RWPE1 (cell line): Measurements from ENCODE around the gene SLC9B2.

Experiments used
- CTCF ChIA-PET: fragments of 350-600 bp; sonication (Branson Sonifier 250); formaldehyde crosslinking; extraction: SDS; loops from one replicate; lab custom pipeline; 2021; lab: Yijun Ruan, JAX
- POLR2A ChIA-PET: fragments of 400-600 bp; formaldehyde crosslinking; extraction: SDS; loops from one replicate; lab custom pipeline; 2020; ENCODE audit warnings: antibody characterized with exemption; ENCODE audit not compliant: low non-redundant PET; lab: Yijun Ruan, JAX
- DNase-seq: peaks from one replicate; pipeline ENCODE4 v3.0.0; 2012; ENCODE audit warnings: low spot score
- H3K27ac ChIP-seq: fragments of 450-650 bp; 2 replicates; pipeline ENCODE4 v1.5.1; 2017
- CTCF ChIP-seq: fragments of 450-650 bp; conservative IDR thresholded peaks from 2 replicates; pipeline ENCODE4 v1.5.1; 2017; ENCODE audit warnings: low read depth, mild to moderate bottlenecking

SLC9B2 gene

GRCh38 chr4:103073792-103074438, 2.6 kb downstream of the SLC9B2 start:
- ChIA-PET CTCF (interaction anchor here (1.1 kb wide), 1 partner anchor 26 kb away, joined by 3 read pairs; no protein-coding TSS in a partner anchor), POLR2A (no interaction called here)
- no peak overlapping the region for H3K27ac ChIP-seq
- no peak for TF ChIP-seq CTCF
- DNase-seq, result no peak

GRCh38 chr4:103067841-103068547, 8.6 kb downstream of the SLC9B2 start:
- DNase-seq, result no peak
- H3K27ac ChIP-seq, result no peak overlapping the region
- no peak for TF ChIP-seq CTCF
- ChIA-PET CTCF (no interaction called here), POLR2A (no interaction called here)

- POLR2A ChIA-PET, result interaction anchor here (0.7 kb wide), 1 partner anchor 549 kb away, joined by 4 read pairs; no protein-coding TSS in a partner anchor
- TF ChIP-seq CTCF, result no peak
- no peak for DNase-seq
- no peak overlapping the region for H3K27ac ChIP-seq
- CTCF ChIA-PET, result no interaction called here
These were observed 16.0 kb downstream of the SLC9B2 start for GRCh38 chr4:103060453-103061148.

- no peak overlapping the region for H3K27ac ChIP-seq
- no peak for TF ChIP-seq CTCF
- POLR2A ChIA-PET, result no interaction called here
- DNase-seq, result no peak
- CTCF ChIA-PET, result interaction anchor here (0.8 kb wide), 1 partner anchor 8 kb away, joined by 3 read pairs; no protein-coding TSS in a partner anchor
These were observed 22.5 kb downstream of the SLC9B2 start for GRCh38 chr4:103054030-103054429.

DNA sequence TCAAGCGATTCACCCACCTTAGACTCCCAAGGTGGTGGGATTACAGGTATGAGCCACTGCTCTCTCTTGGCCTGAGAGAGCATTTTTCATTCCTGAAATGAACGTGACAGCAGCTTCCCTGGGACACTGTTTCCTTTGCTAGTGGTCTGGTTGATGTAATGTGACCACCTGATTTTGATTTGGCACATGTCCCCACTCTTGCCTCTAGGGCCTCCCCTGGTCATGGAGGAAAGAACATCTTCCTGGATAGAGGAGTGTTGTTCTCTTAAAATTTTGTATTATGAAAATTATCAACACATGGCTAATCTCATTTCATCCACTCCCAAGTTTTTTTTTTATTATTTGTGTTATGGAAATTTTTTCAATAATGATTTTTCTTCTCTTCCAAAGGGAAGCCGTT, 23.8 kb downstream of the SLC9B2 start:
- no peak overlapping the region for H3K27ac ChIP-seq
- no peak for DNase-seq
- ChIA-PET CTCF (no interaction called here), POLR2A (no interaction called here)
- no peak for TF ChIP-seq CTCF

DNA sequence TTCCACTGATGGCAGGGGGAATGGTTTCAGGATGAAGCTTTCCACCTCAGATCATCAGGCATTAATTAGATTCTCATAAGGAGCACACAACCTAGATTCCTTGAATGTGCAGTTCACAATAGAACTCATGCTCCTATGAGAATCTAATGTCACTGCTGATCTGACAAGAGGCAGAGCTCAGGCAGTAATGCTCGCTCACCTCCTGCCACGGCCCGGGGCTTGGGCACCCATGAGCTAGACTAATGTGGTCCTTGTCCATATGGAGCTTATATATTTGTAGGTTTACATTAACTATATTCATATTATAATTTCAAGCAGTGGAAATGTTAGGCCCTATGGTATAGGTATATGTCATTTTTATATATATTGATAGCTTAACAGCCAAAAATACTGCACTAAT, 24.4 kb downstream of the SLC9B2 start:
- no peak for DNase-seq
- CTCF ChIA-PET, result no interaction called here

More for the DNA sequence above, 24.4 kb downstream of the SLC9B2 start:
- POLR2A ChIA-PET, result no interaction called here
- H3K27ac ChIP-seq, result no peak overlapping the region
- no peak for TF ChIP-seq CTCF
